Astrocyte (in vitro differentiated cells and primary cell): ENCODE measurements around the gene DNAJC6.

Experiments
- CTCF ChIP-seq: IDR thresholded peaks from 2 replicates; pipeline ENCODE4 v1.5.1; 2011; ENCODE audit warnings: low read depth, mild to moderate bottlenecking, inconsistent platforms, low read length, moderate library complexity; ENCODE audit not compliant: insufficient read depth
- EZH2 ChIP-seq: IDR thresholded peaks from 2 replicates; pipeline ENCODE4 v1.6.1; 2012; ENCODE audit warnings: mild to moderate bottlenecking, low read length, inconsistent platforms; ENCODE audit not compliant: insufficient read depth

- TF ChIP-seq CTCF: no peak
- no peak for TF ChIP-seq EZH2
Observed at GRCh38 chr1:65443647-65444046, 134.3 kb downstream of the DNAJC6 start.
